GM19397 (cell line): Measurements from ENCODE around the gene PTCSC3.
"Not testable (repeated sequence)": the region's sequence is repeated elsewhere in the genome, so short reads cannot be mapped to it uniquely, and the experiment has no call there.

ENCODE experiments used
- ATAC-seq: cut with Tn5 transposase; IDR thresholded peaks from one replicate; pipeline ENCODE4 v1.9.1; 2021; ENCODE audit warnings: mild to moderate bottlenecking, moderate library complexity; ENCODE audit not compliant: unreplicated experiment

The PTCSC3 gene

GRCh38 chr14:36174767-36175424 is 1.6 kb downstream of the PTCSC3 start:
- no peak for ATAC-seq

GRCh38 chr14:36173161-36173560 is 3.4 kb downstream of the PTCSC3 start:
- no peak for ATAC-seq

- no peak for ATAC-seq
These were observed 4.9 kb downstream of the PTCSC3 start for GRCh38 chr14:36171607-36172006.

GRCh38 chr14:36167431-36167830 is 9.1 kb downstream of the PTCSC3 start:
- no peak for ATAC-seq

- ATAC-seq, result no peak
These were observed 13.1 kb downstream of the PTCSC3 start for GRCh38 chr14:36163451-36163850.

- ATAC-seq, result no peak
These were observed 14.3 kb downstream of the PTCSC3 start for GRCh38 chr14:36162267-36162666.

- no peak for ATAC-seq
These were observed 14.7 kb downstream of the PTCSC3 start for GRCh38 chr14:36161776-36162175.

- no peak for ATAC-seq
These were observed 25.2 kb downstream of the PTCSC3 start for GRCh38 chr14:36151335-36151734.

- ATAC-seq, result no peak
These were observed 42.5 kb downstream of the PTCSC3 start for GRCh38 chr14:36134038-36134437.

- ATAC-seq, result no peak
These were observed 43.7 kb downstream of the PTCSC3 start for GRCh38 chr14:36132826-36133225.

- no peak for ATAC-seq
These were observed 46.3 kb downstream of the PTCSC3 start for GRCh38 chr14:36130186-36130585.

- no peak for ATAC-seq
These were observed 47.3 kb downstream of the PTCSC3 start for GRCh38 chr14:36129181-36129580.

- ATAC-seq, result no peak
These were observed 63.2 kb downstream of the PTCSC3 start for GRCh38 chr14:36113341-36113740.

GRCh38 chr14:36111822-36112583 is 64.5 kb downstream of the PTCSC3 start:
- ATAC-seq, result no peak

GRCh38 chr14:36105401-36105800 is 71.1 kb downstream of the PTCSC3 start:
- ATAC-seq, result no peak

GRCh38 chr14:36104258-36104657 is 72.3 kb downstream of the PTCSC3 start:
- not testable (repeated sequence) for ATAC-seq

- no peak for ATAC-seq
These were observed 76.9 kb downstream of the PTCSC3 start for GRCh38 chr14:36099619-36100018.

GRCh38 chr14:36097356-36097755 is 79.2 kb downstream of the PTCSC3 start:
- ATAC-seq, result no peak

GRCh38 chr14:36096090-36096489 is 80.4 kb downstream of the PTCSC3 start:
- no peak for ATAC-seq

GRCh38 chr14:36094963-36095362 is 81.6 kb downstream of the PTCSC3 start:
- no peak for ATAC-seq

- ATAC-seq, result peak; percentile 93
These were observed 85.4 kb downstream of the PTCSC3 start for GRCh38 chr14:36091096-36091495.

GRCh38 chr14:36087411-36087810 is 89.1 kb downstream of the PTCSC3 start:
- ATAC-seq, result no peak
